Neural cell (in vitro differentiated cells): ENCODE data around the gene LSAMP. TPM values are rescaled to one million over a fixed set of nuclear protein-coding genes. Genes with fewer than 3 reads are reported as not detected.

ENCODE experiments used
- H2AFZ ChIP-seq: fragments of 200-600, 300-800 bp; sonication (generic), shearing (Covaris generic); 2 replicates; pipeline ENCODE4 v1.6.0; 2014; ENCODE audit warnings: low read depth, mild to moderate bottlenecking, antibody characterized with exemption, low read length, moderate library complexity
- H3F3A ChIP-seq: fragments of 200-600 bp; shearing (Covaris generic); 2 replicates; pipeline ENCODE4 v1.6.1; 2016; ENCODE audit warnings: mild to moderate bottlenecking, moderate library complexity, mixed read lengths, antibody characterized with exemption, low read length; ENCODE audit not compliant: insufficient read depth, poor library complexity, severe bottlenecking
- H3K27ac ChIP-seq: fragments of 200-600, 300-800 bp; sonication (generic), shearing (Covaris generic); 2 replicates; pipeline ENCODE4 v1.5.1; 2014; ENCODE audit warnings: mild to moderate bottlenecking, low read length, moderate library complexity
- H3K27me3 ChIP-seq: fragments of 300-800, 200-600 bp; sonication (generic), shearing (Covaris generic); 2 replicates; pipeline ENCODE4 v1.6.0; 2014; ENCODE audit warnings: mild to moderate bottlenecking, low read depth, low read length, moderate library complexity; ENCODE audit not compliant: insufficient read depth
- H3K36me3 ChIP-seq: fragments of 300-800, 200-600 bp; sonication (generic), shearing (Covaris generic); 2 replicates; pipeline ENCODE4 v1.5.1; 2014; ENCODE audit warnings: mild to moderate bottlenecking, antibody characterized with exemption, low read length, moderate library complexity; ENCODE audit not compliant: insufficient read depth
- H3K4me2 ChIP-seq: fragments of 300-800, 200-600 bp; sonication (generic), shearing (Covaris generic); 2 replicates; pipeline ENCODE4 v1.6.0; 2014; ENCODE audit warnings: mild to moderate bottlenecking, low read length
- H3K4me3 ChIP-seq: fragments of 300-800, 200-600 bp; sonication (generic), shearing (Covaris generic); 2 replicates; pipeline ENCODE4 v1.5.1; 2014; ENCODE audit warnings: mild to moderate bottlenecking, low read length, moderate library complexity
- H3K79me2 ChIP-seq: fragments of 200-600 bp; shearing (Covaris generic); replicated peaks from 2 replicates; pipeline ENCODE4 v1.6.0; 2014; ENCODE audit warnings: mild to moderate bottlenecking, low read length, moderate library complexity; ENCODE audit not compliant: insufficient read depth
- H3K9ac ChIP-seq: fragments of 300-800, 200-600 bp; sonication (generic), shearing (Covaris generic); 2 replicates; pipeline ENCODE4 v1.6.1; 2016; ENCODE audit warnings: mild to moderate bottlenecking, low read length, mixed read lengths
- H3K9me2 ChIP-seq: fragments of 200-600 bp; shearing (Covaris generic); 2 replicates; pipeline ENCODE4 v1.6.1; 2016; ENCODE audit warnings: mild to moderate bottlenecking, low read length, mixed read lengths; ENCODE audit not compliant: insufficient read depth
- H3K9me3 ChIP-seq: fragments of 200-600, 300-800 bp; sonication (generic), shearing (Covaris generic); 2 replicates; pipeline ENCODE4 v1.6.1; 2016; ENCODE audit warnings: mild to moderate bottlenecking, mixed run types, low read length, moderate library complexity, mixed read lengths
- H4K20me1 ChIP-seq: fragments of 200-600 bp; shearing (Covaris generic); 2 replicates; pipeline ENCODE4 v1.6.1; 2016; ENCODE audit warnings: mild to moderate bottlenecking, mixed run types; ENCODE audit not compliant: insufficient read depth
- EP300 ChIP-seq: fragments of 450-650 bp; conservative IDR thresholded peaks from 2 replicates; pipeline ENCODE4 v1.6.1; 2014; ENCODE audit warnings: antibody characterized with exemption, mild to moderate bottlenecking, moderate library complexity; ENCODE audit not compliant: poor library complexity, severe bottlenecking
- EZH2 ChIP-seq: fragments of 200-600, 300-800 bp; shearing (Covaris generic), sonication (generic); IDR thresholded peaks from 2 replicates; pipeline ENCODE4 v1.6.1; 2014; ENCODE audit warnings: antibody characterized with exemption, low read length, borderline replicate concordance, mild to moderate bottlenecking; ENCODE audit not compliant: insufficient read depth, poor library complexity, severe bottlenecking
- MXI1 ChIP-seq: fragments of 450-650 bp; conservative IDR thresholded peaks from 2 replicates; pipeline ENCODE4 v1.6.1; 2014; ENCODE audit warnings: antibody characterized with exemption, mild to moderate bottlenecking; ENCODE audit not compliant: poor library complexity, severe bottlenecking
- POLR2AphosphoS5 ChIP-seq: IDR thresholded peaks from 2 replicates; pipeline ENCODE4 v1.6.1; 2012
- RAD21 ChIP-seq: fragments of 450-650 bp; conservative IDR thresholded peaks from 2 replicates; pipeline ENCODE4 v1.6.1; 2014; ENCODE audit warnings: antibody characterized with exemption, mild to moderate bottlenecking, moderate library complexity
- SMC3 ChIP-seq: fragments of 450-650 bp; conservative IDR thresholded peaks from 2 replicates; pipeline ENCODE4 v1.6.1; 2014; ENCODE audit warnings: antibody characterized with exemption, mild to moderate bottlenecking, moderate library complexity; ENCODE audit not compliant: poor library complexity
- TAF1 ChIP-seq: IDR thresholded peaks from 2 replicates; pipeline ENCODE4 v1.6.1; 2012; ENCODE audit warnings: low read depth
- polyA plus RNA-seq: library from polyadenylated mRNA; depleted of rRNA; stranded (reverse); fragments of >200 nt; gene quantifications from 2 replicates; pipeline ENCODE4 v1.2.3, GENCODE V29; 2014
- TF ChIP-seq, protein P1 (sequence below): fragments of 450-650 bp; IDR thresholded peaks from 2 replicates; pipeline ENCODE4 v1.5.1; 2014; ENCODE audit warnings: antibody characterized with exemption, mild to moderate bottlenecking, moderate library complexity; ENCODE audit not compliant: poor library complexity, severe bottlenecking
- TF ChIP-seq, protein P2 (sequence below): IDR thresholded peaks from 2 replicates; pipeline ENCODE4 v1.6.1; 2012; ENCODE audit warnings: borderline replicate concordance

Gene LSAMP
- polyA plus RNA-seq, 1 donor from 2014 or later: 93.6 TPM

DNA sequence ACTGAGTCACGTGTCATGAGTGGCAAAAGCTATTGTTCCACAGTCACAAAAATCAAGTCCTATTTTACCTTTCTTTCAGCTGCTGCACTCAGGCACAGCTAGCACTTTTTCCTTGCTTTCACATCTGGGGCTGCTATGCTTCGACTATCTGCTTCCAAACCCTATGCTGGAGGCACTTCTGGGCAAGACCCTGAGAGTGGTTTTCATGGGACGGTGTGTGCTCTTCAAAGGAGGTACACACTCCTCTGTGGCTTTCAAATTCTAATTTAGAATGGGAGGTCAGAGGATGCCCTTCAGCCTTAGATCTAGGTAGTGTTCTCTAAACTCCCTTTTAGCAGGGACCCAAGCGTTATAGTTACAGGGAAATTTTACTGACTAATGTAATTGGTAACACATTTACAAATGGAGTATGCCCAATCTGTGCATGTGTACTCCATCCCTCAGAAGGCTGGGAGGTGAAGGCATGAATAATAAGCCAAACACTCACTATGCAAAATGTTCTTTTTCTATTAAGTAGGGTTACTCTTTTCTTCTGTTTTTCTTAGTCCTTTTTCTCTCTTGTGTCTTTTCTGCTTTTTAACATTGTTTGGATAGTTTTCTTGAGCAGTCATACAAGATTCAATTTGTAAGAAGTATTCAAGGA, 188.3 kb downstream of the LSAMP start:
- Histone ChIP-seq H3K4me3 (no peak overlapping the region), H3K27ac (no peak overlapping the region), H3K9me3 (no peaks in the 10 kb centered on the region), H3F3A (no peaks in the 10 kb centered on the region), H3K27me3 (no peaks in the 10 kb centered on the region), H2AFZ (no peak overlapping the region), H3K9me2 (no peaks in the 10 kb centered on the region), H3K9ac (no peak overlapping the region), H3K36me3 (no peaks in the 10 kb centered on the region), H3K79me2 (no peaks in the 10 kb centered on the region), H4K20me1 (no peaks in the 10 kb centered on the region), H3K4me2 (no peak overlapping the region)
- TF ChIP-seq, protein P1, sequence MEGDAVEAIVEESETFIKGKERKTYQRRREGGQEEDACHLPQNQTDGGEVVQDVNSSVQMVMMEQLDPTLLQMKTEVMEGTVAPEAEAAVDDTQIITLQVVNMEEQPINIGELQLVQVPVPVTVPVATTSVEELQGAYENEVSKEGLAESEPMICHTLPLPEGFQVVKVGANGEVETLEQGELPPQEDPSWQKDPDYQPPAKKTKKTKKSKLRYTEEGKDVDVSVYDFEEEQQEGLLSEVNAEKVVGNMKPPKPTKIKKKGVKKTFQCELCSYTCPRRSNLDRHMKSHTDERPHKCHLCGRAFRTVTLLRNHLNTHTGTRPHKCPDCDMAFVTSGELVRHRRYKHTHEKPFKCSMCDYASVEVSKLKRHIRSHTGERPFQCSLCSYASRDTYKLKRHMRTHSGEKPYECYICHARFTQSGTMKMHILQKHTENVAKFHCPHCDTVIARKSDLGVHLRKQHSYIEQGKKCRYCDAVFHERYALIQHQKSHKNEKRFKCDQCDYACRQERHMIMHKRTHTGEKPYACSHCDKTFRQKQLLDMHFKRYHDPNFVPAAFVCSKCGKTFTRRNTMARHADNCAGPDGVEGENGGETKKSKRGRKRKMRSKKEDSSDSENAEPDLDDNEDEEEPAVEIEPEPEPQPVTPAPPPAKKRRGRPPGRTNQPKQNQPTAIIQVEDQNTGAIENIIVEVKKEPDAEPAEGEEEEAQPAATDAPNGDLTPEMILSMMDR: no peak
- peak; percentile 42 for TF ChIP-seq EP300

DNA sequence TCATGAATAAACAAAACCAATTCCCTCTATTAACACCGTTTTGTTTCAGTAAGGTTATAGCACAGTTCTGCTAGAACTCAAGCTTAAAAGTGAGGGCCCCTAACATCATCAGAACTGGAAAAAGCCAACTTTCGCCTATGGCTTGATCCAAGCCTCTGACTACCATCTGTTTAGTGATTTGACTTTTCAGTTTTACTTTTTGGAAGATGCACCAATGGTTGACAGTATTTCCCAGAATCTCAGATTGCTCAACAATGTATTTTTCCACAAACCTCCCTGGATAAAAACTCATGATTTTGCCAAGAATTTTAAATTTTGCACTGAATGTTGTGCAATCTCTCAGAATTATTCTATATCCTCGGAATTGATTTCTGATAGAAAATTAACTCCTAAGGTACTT, 190.7 kb downstream of the LSAMP start:
- Histone ChIP-seq H3K4me2 (no peak overlapping the region), H2AFZ (no peak overlapping the region)
- no peak for TF ChIP-seq MXI1
- no peak for TF ChIP-seq EZH2

DNA sequence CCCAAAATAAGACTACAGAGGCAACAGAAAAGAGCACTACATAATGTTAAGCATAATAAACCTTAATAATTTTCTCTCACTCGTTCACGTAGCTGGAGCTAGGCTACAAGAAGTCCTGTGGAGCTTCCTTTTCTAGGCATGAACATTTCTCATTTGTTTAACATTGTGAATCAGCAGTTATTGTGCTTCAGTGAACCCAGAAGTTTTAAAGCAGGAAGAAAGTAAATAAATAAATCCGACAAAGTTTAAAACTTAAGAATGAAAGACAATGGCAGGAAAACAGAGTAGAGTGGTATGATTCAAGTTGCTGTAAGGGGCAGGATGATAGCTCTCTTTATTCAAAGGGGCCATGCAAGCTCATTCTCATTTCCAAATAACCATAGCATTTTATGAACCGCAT, 191.8 kb downstream of the LSAMP start:
- H3K27me3 ChIP-seq: no peaks in the 10 kb centered on the region
- H3K9me3 ChIP-seq: no peaks in the 10 kb centered on the region
- no peaks in the 10 kb centered on the region for H3K9me2 ChIP-seq
- no peak overlapping the region for H3K4me3 ChIP-seq
- H4K20me1 ChIP-seq: no peaks in the 10 kb centered on the region
- H3K79me2 ChIP-seq: no peaks in the 10 kb centered on the region
- H3K9ac ChIP-seq: no peak overlapping the region
- H3K36me3 ChIP-seq: no peaks in the 10 kb centered on the region
- no peak overlapping the region for H3K27ac ChIP-seq
- H3K4me2 ChIP-seq: no peak overlapping the region
- TF ChIP-seq MXI1: no peak
- TF ChIP-seq, protein P2, sequence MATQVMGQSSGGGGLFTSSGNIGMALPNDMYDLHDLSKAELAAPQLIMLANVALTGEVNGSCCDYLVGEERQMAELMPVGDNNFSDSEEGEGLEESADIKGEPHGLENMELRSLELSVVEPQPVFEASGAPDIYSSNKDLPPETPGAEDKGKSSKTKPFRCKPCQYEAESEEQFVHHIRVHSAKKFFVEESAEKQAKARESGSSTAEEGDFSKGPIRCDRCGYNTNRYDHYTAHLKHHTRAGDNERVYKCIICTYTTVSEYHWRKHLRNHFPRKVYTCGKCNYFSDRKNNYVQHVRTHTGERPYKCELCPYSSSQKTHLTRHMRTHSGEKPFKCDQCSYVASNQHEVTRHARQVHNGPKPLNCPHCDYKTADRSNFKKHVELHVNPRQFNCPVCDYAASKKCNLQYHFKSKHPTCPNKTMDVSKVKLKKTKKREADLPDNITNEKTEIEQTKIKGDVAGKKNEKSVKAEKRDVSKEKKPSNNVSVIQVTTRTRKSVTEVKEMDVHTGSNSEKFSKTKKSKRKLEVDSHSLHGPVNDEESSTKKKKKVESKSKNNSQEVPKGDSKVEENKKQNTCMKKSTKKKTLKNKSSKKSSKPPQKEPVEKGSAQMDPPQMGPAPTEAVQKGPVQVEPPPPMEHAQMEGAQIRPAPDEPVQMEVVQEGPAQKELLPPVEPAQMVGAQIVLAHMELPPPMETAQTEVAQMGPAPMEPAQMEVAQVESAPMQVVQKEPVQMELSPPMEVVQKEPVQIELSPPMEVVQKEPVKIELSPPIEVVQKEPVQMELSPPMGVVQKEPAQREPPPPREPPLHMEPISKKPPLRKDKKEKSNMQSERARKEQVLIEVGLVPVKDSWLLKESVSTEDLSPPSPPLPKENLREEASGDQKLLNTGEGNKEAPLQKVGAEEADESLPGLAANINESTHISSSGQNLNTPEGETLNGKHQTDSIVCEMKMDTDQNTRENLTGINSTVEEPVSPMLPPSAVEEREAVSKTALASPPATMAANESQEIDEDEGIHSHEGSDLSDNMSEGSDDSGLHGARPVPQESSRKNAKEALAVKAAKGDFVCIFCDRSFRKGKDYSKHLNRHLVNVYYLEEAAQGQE: no peak
- no peak for TF ChIP-seq TAF1
- no peak for TF ChIP-seq POLR2AphosphoS5
- TF ChIP-seq EZH2: no peak
- TF ChIP-seq EP300: no peak
- TF ChIP-seq, protein P1: no peak
- no peak for TF ChIP-seq RAD21
- no peak for TF ChIP-seq SMC3
- no peak overlapping the region for H2AFZ ChIP-seq
- H3F3A ChIP-seq: no peaks in the 10 kb centered on the region

More for the DNA sequence above, 190.7 kb downstream of the LSAMP start:
- Histone ChIP-seq H3K36me3 (no peaks in the 10 kb centered on the region), H3K27me3 (no peaks in the 10 kb centered on the region), H3K27ac (no peak overlapping the region), H3K79me2 (no peaks in the 10 kb centered on the region), H3K9me2 (no peaks in the 10 kb centered on the region), H4K20me1 (no peaks in the 10 kb centered on the region), H3K9ac (no peak overlapping the region), H3F3A (no peaks in the 10 kb centered on the region), H3K9me3 (no peaks in the 10 kb centered on the region), H3K4me3 (no peak overlapping the region)
